A549 treated with AZD9567 at 1 μM for 4 hours (cell line): ENCODE data around the gene MAGEA3. TPM values are rescaled to one million over a fixed set of nuclear protein-coding genes. Genes with fewer than 3 reads are reported as not detected.

Experiments
- total RNA-seq: library from RNA; stranded (reverse); fragments of 200-300 nt; extraction: Qiagen RNA extraction; gene quantifications from 5 replicates; pipeline ENCODE4 v1.2.3, GENCODE V29; 2022; ENCODE audit not compliant: insufficient read depth

Gene MAGEA3, protein sequence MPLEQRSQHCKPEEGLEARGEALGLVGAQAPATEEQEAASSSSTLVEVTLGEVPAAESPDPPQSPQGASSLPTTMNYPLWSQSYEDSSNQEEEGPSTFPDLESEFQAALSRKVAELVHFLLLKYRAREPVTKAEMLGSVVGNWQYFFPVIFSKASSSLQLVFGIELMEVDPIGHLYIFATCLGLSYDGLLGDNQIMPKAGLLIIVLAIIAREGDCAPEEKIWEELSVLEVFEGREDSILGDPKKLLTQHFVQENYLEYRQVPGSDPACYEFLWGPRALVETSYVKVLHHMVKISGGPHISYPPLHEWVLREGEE
- 2.8 to 10.3 TPM (median 3.1 TPM) in 5 replicates for total RNA-seq

DNA sequence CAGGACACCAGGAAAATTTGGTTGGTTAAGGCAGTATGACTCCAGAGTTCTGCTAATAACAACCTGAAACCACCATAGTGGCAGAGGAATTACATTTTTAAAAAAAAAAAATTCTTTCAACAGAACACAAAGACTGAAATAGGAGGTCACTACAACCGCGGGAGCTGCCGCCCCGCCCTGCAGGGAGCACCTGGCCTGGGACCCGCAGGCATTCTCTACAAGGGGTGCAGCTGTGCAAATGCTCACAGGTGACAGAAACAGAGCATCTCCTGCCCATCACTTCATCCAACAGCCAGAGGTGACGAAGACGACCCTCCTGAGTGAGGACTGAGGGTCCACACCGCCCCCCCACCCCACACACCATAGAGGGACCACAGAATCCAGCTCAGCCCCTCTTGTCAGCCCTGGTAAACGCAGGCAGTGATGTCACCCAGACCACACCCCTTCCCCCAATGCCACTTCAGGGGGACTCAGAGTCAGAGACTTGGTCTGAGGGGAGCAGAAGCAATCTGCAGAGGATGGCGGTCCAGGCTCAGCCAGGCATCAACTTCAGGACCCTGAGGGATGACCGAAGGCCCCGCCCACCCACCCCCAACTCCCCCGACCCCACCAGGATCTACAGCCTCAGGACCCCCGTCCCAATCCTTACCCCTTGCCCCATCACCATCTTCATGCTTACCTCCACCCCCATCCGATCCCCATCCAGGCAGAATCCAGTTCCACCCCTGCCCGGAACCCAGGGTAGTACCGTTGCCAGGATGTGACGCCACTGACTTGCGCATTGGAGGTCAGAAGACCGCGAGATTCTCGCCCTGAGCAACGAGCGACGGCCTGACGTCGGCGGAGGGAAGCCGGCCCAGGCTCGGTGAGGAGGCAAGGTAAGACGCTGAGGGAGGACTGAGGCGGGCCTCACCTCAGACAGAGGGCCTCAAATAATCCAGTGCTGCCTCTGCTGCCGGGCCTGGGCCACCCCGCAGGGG, at the start of gene MAGEA3:
MAGEA3 (plus strand) TSS at position 843 of the 980 bp plus-strand sequence. CDS start 2,039 bp downstream, outside the sequence.

DNA sequence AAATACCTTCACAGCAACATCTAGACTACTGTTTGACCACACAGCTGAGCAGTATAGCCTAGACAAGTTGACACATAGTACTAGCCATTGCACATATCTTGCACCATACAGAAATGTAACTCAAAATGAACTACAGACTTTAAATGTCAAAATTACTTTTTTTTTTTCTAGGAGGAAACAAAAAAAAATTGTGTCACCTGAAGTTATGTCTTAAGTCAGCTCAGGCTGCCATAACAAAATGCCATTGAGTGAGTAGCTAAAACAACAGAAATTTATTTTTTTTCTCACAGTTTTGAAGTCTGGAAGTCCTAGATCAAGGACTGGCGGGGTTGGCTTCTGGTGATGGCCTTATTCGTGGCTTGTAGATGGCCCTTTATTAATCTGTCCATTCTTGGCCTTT, 10.6 kb downstream of the MAGEA3 start, which contains the start of gene CSAG2:
CSAG2 (minus strand) TSS at position 101 of the 400 bp plus-strand sequence. CDS start 161 bp downstream, outside the sequence.

DNA sequence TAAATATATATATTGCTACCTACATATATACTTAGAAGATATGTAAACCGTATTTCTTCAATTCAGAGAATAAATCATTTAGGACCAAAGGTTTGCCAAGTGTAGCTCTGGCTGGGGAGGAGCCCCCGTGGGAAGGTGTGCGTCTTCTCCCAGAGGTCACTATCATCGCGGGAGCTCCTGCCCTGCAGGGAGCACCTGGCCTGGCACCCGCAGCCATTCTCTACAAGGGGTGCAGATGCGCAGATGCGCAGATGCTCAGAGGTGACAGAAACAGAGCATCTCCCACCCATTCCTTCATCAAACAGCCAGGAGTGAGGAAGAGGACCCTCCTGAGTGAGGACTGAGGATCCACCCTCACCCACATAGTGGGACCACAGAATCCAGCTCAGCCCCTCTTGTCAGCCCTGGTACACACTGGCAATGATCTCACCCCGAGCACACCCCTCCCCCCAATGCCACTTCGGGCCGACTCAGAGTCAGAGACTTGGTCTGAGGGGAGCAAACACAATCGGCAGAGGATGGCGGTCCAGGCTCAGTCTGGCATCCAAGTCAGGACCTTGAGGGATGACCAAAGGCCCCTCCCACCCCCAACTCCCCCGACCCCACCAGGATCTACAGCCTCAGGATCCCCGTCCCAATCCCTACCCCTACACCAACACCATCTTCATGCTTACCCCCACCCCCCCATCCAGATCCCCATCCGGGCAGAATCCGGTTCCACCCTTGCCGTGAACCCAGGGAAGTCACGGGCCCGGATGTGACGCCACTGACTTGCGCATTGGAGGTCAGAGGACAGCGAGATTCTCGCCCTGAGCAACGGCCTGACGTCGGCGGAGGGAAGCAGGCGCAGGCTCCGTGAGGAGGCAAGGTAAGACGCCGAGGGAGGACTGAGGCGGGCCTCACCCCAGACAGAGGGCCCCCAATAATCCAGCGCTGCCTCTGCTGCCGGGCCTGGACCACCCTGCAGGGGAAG, 15.5 kb downstream of the MAGEA3 start, which contains the start of gene MAGEA2B:
MAGEA2B (plus strand) TSS at position 814 of the 973 bp plus-strand sequence. CDS start 2,479 bp downstream, outside the sequence.

DNA sequence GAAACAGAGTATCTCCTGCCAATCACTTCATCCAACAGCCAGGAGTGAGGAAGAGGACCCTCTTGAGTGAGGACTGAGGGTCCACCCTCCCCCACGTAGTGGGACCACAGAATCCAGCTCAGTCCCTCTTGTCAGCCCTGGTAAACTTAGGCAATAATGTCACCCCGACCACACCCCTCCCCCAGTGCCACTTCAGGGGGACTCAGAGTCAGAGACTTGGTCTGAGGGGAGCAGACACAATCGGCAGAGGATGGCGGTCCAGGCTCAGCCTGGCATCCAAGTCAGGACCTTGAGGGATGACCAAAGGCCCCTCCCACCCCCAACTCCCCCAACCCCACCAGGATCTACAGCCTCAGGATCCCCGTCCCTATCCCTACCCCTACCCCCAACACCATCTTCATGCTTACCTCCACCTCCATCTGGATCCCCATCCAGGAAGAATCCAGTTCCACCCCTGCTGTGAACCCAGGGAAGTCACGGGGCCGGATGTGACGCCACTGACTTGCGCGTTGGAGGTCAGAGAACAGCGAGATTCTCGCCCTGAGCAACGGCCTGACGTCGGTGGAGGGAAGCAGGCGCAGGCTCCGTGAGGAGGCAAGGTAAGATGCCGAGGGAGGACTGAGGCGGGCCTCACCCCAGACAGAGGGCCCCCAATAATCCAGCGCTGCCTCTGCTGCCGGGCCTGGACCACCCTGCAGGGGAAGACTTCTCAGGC, 34.8 kb downstream of the MAGEA3 start, which contains the start of the genes CSAG1 and MAGEA12:
CSAG1 (minus strand) TSS at position 461 of the 715 bp plus-strand sequence. CDS start 1,261 bp downstream, outside the sequence.
MAGEA12 (plus strand) TSS at position 497 of the 715 bp plus-strand sequence. CDS start 2,405 bp downstream, outside the sequence.

Other genes starting within 250 kb of the MAGEA3 start
- gene GABRA3, start 247.5 kb upstream of the MAGEA3 start, total RNA-seq = 0.39 to 0.47 TPM (median 0.40 TPM) in 4 of 5 replicates, not detected in the other
- 0.15 to 0.24 TPM (median 0.19 TPM) in 4 of 5 replicates, not detected in the other for gene GABRQ, start 60.9 kb upstream of the MAGEA3 start, total RNA-seq
- not detected in 5 replicates for gene CSAG2, start 10.5 kb downstream of the MAGEA3 start, total RNA-seq
- gene MAGEA2B, start 15.8 kb downstream of the MAGEA3 start, total RNA-seq = 0.32 TPM in 1 of 5 replicates, not detected in the others
- gene CSAG1, start 34.9 kb downstream of the MAGEA3 start, total RNA-seq = 0.22 to 0.45 TPM (median 0.33 TPM) in 4 of 5 replicates, not detected in the other
- 0.09 to 0.18 TPM (median 0.13 TPM) in 4 of 5 replicates, not detected in the other for gene MAGEA12, start 35.0 kb downstream of the MAGEA3 start, total RNA-seq
- 0.05 to 0.09 TPM in 2 of 5 replicates, not detected in the others for gene MAGEA2, start 55.0 kb downstream of the MAGEA3 start, total RNA-seq
- not detected in 5 replicates for gene CSAG3, start 60.4 kb downstream of the MAGEA3 start, total RNA-seq
- gene MAGEA6, start 70.9 kb downstream of the MAGEA3 start, total RNA-seq = 10.9 to 13.8 TPM (median 12.8 TPM) in 5 replicates
- gene CETN2, start 132.0 kb downstream of the MAGEA3 start, total RNA-seq = 70.3 to 87.6 TPM (median 75.6 TPM) in 5 replicates
- 43.7 to 45.5 TPM (median 45.0 TPM) in 5 replicates for gene NSDHL, start 132.3 kb downstream of the MAGEA3 start, total RNA-seq
- 6.9 to 10.5 TPM (median 7.7 TPM) in 5 replicates for gene ZNF185, start 199.3 kb downstream of the MAGEA3 start, total RNA-seq